ENCODE data around the gene SNRPD3.

SNRPD3 gene

DNA sequence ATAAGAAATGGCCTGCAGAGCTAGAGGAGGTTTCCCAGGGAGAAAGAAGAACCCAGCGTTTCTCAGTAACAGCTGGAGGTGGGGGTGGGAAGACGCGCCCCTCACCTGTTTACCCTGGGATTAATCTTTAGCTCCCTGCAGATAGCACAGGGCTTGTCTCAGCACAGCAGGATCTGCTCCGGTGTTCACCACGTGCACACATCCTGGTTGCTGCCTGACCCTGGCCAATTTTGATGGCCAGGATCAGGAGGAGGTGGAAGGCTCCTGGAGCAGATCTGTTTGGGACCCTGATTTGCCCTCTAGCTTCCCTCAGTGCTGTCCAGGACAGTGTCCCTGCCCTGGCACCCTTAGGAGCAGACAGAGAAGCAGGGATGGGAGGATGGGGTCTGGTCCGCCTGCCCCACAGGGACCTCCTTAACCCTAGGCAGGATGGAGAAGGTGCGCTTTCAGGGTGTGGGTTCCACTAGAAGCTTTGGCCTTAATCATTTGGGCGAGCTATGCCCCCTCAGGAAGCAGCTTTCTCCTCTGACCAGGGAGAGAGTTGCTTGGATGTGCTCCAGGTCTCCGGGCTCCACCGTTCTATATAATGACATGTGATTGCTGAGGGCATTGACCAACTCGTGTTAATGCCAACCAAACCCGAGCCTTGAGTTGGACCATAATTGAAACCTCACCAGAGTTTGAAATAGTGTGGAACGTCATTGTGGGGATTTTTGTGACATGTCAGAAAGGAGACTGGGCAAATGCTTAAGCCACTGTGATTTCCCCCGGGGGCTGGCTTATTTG, 41.4 kb upstream of the SNRPD3 start:
- H3F3A ChIP-seq (ENCODE audit: low read depth): peaks cover 9% of the 10 kb centered on the region; the same call in 1 of the 2 replicates
- H3K27me3 ChIP-seq (ENCODE audit: insufficient read depth, low read length, poor library complexity, severe bottlenecking): no peaks in the 10 kb centered on the region
- no peaks in the 10 kb centered on the region for H3K9me3 ChIP-seq (ENCODE audit: insufficient read depth, low read depth, low read length)
- no peak overlapping the region for H2AFZ ChIP-seq (ENCODE audit: low read length)
- no peaks in the 10 kb centered on the region for H3K9me2 ChIP-seq (replicated peaks; ENCODE audit: low read depth, low read length)
- TF ChIP-seq EZH2phosphoT487 (IDR thresholded peaks at IDR 0.05; ENCODE audit: borderline replicate concordance): no peak
- TF ChIP-seq, protein P1, sequence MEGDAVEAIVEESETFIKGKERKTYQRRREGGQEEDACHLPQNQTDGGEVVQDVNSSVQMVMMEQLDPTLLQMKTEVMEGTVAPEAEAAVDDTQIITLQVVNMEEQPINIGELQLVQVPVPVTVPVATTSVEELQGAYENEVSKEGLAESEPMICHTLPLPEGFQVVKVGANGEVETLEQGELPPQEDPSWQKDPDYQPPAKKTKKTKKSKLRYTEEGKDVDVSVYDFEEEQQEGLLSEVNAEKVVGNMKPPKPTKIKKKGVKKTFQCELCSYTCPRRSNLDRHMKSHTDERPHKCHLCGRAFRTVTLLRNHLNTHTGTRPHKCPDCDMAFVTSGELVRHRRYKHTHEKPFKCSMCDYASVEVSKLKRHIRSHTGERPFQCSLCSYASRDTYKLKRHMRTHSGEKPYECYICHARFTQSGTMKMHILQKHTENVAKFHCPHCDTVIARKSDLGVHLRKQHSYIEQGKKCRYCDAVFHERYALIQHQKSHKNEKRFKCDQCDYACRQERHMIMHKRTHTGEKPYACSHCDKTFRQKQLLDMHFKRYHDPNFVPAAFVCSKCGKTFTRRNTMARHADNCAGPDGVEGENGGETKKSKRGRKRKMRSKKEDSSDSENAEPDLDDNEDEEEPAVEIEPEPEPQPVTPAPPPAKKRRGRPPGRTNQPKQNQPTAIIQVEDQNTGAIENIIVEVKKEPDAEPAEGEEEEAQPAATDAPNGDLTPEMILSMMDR (conservative IDR thresholded peaks at IDR 0.05; ENCODE audit: low read length): no peak
- no peaks in the 10 kb centered on the region for H3K79me2 ChIP-seq (ENCODE audit: insufficient read depth, low read length)
- no peak overlapping the region for H3K9ac ChIP-seq (ENCODE audit: low read depth, low read length, poor library complexity, severe bottlenecking)
- H3K4me1 ChIP-seq (ENCODE audit: insufficient read depth, low read length, poor library complexity, severe bottlenecking): peaks cover 50% of the 10 kb centered on the region
- no peaks in the 10 kb centered on the region for H3K36me3 ChIP-seq (ENCODE audit: insufficient read depth, low read length)
- no peak overlapping the region for H3K4me3 ChIP-seq (ENCODE audit: low read length, poor library complexity, severe bottlenecking)
- H3K4me2 ChIP-seq (ENCODE audit: low read depth, low read length, poor library complexity, severe bottlenecking): no peak overlapping the region
- no peaks in the 10 kb centered on the region for H4K20me1 ChIP-seq (ENCODE audit: insufficient read depth, low read length, poor library complexity, severe bottlenecking)

DNA sequence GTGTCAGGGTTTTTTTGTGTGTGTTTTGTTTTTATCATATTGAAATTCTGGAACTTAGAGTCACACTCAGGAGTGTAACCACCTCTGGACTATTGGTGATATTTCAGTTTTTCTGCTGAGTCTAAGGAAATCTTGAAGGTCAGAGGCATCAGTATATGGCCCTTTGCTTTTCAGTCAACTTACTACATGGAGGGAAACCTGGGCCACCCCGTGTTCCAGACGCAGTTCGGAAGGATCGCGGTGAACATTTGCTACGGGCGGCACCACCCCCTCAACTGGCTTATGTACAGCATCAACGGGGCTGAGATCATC, 40.8 kb upstream of the SNRPD3 start:
- Histone ChIP-seq H2AFZ (ENCODE audit: low read length) (no peak overlapping the region), H3K79me2 (ENCODE audit: insufficient read depth, low read length) (no peaks in the 10 kb centered on the region), H3K4me3 (ENCODE audit: low read length, poor library complexity, severe bottlenecking) (no peak overlapping the region), H3K4me2 (ENCODE audit: low read depth, low read length, poor library complexity, severe bottlenecking) (no peak overlapping the region), H3K27me3 (ENCODE audit: insufficient read depth, low read length, poor library complexity, severe bottlenecking) (no peaks in the 10 kb centered on the region), H3F3A (ENCODE audit: low read depth) (peaks cover 9% of the 10 kb centered on the region; the same call in 1 of the 2 replicates), H3K4me1 (ENCODE audit: insufficient read depth, low read length, poor library complexity, severe bottlenecking) (peaks cover 52% of the 10 kb centered on the region), H3K9me3 (ENCODE audit: insufficient read depth, low read depth, low read length) (no peaks in the 10 kb centered on the region), H4K20me1 (ENCODE audit: insufficient read depth, low read length, poor library complexity, severe bottlenecking) (no peaks in the 10 kb centered on the region), H3K9me2 (replicated peaks; ENCODE audit: low read depth, low read length) (no peaks in the 10 kb centered on the region), H3K36me3 (ENCODE audit: insufficient read depth, low read length) (no peaks in the 10 kb centered on the region), H3K9ac (ENCODE audit: low read depth, low read length, poor library complexity, severe bottlenecking) (no peak overlapping the region)
- TF ChIP-seq, protein P1 (conservative IDR thresholded peaks at IDR 0.05; ENCODE audit: low read length): no peak
- no peak for TF ChIP-seq EZH2phosphoT487 (IDR thresholded peaks at IDR 0.05; ENCODE audit: borderline replicate concordance)

DNA sequence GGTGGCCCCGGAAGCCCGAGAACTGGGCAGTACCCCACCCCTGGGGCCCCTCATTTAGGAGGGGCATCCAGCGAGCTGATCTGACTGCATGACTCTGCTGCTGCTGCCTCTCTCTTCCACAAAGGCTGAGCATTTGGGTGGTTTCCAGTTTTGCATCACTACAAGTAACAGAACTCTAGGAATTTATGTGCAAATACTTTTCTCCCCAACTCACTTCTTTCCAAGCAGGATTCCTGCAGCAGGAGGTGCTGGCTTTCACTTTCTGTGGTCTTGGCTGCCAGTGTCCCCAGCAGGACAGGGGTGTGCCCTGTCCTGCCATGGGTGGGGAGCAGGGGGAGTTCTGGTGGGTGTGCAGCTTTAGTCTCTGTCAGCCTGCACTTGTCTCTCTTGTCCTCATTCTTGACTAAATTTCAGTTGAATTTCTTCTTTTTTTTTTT, 39.5 kb upstream of the SNRPD3 start:
- H3K9me3 ChIP-seq (ENCODE audit: insufficient read depth, low read depth, low read length): no peaks in the 10 kb centered on the region
- H3K27me3 ChIP-seq (ENCODE audit: insufficient read depth, low read length, poor library complexity, severe bottlenecking): no peaks in the 10 kb centered on the region
- H3K4me1 ChIP-seq (ENCODE audit: insufficient read depth, low read length, poor library complexity, severe bottlenecking): peaks cover 43% of the 10 kb centered on the region
- H4K20me1 ChIP-seq (ENCODE audit: insufficient read depth, low read length, poor library complexity, severe bottlenecking): no peaks in the 10 kb centered on the region
- H3F3A ChIP-seq (ENCODE audit: low read depth): no peaks in the 10 kb centered on the region
- no peak overlapping the region for H3K9ac ChIP-seq (ENCODE audit: low read depth, low read length, poor library complexity, severe bottlenecking)
- H3K79me2 ChIP-seq (ENCODE audit: insufficient read depth, low read length): no peaks in the 10 kb centered on the region
- no peaks in the 10 kb centered on the region for H3K9me2 ChIP-seq (replicated peaks; ENCODE audit: low read depth, low read length)
- no peak overlapping the region for H3K4me3 ChIP-seq (ENCODE audit: low read length, poor library complexity, severe bottlenecking)
- H3K36me3 ChIP-seq (ENCODE audit: insufficient read depth, low read length): no peaks in the 10 kb centered on the region
- TF ChIP-seq, protein P1 (conservative IDR thresholded peaks at IDR 0.05; ENCODE audit: low read length): no peak
- TF ChIP-seq EZH2phosphoT487 (IDR thresholded peaks at IDR 0.05; ENCODE audit: borderline replicate concordance): no peak
- no peak overlapping the region for H2AFZ ChIP-seq (ENCODE audit: low read length)
- no peak overlapping the region for H3K4me2 ChIP-seq (ENCODE audit: low read depth, low read length, poor library complexity, severe bottlenecking)

Data from Loucy (cell line).